ENCODE measurements around the gene CYP4F22. TPM values are rescaled to one million over a fixed set of nuclear protein-coding genes. Genes with fewer than 3 reads are reported as not detected.

The CYP4F22 gene
- total and polyA plus RNA-seq, 2 donors from 2014 or later = 0.09 TPM; not detected in 1

- intact Hi-C loops (cut with DNase I) = no loop called here
- no peaks in the 10 kb centered on the region for H3K4me1 ChIP-seq (ENCODE audit: control insufficient read depth in 2 of 3, insufficient read depth in 2 of 3, low read depth in 1 of 3, low read length in 3 of 3)
- no peaks in the 10 kb centered on the region for H3K9me3 ChIP-seq (ENCODE audit: control insufficient read depth in 2 of 3, insufficient read depth in 1 of 3, low read length in 3 of 3)
- no peak overlapping the region for H3K9ac ChIP-seq (ENCODE audit: low read length in 3 of 3)
- TF ChIP-seq CTCF (IDR thresholded peaks at IDR 0.05; ENCODE audit: borderline replicate concordance, extremely low read depth, insufficient read depth) = no peak
- DNase-seq = no peak
- no peaks in the 10 kb centered on the region for H3K36me3 ChIP-seq (ENCODE audit: control insufficient read depth in 2 of 3, insufficient read depth in 3 of 3, low read length in 3 of 3)
- no peaks in the 10 kb centered on the region for H3K27me3 ChIP-seq (ENCODE audit: control insufficient read depth, insufficient read depth, low read length)
- no peak for FAIRE-seq
- no peak overlapping the region for H3K4me3 ChIP-seq (ENCODE audit: low read length in 3 of 3)
- H3K27ac ChIP-seq (ENCODE audit: low read depth in 2 of 2, low read length in 2 of 2) = no peak overlapping the region
Measured at GRCh38 chr19:15544970-15545369, 36.6 kb downstream of the CYP4F22 start.

- DNase-seq (no peak), FAIRE-seq (no peak)
- no peaks in the 10 kb centered on the region for H3K36me3 ChIP-seq (ENCODE audit: control insufficient read depth in 2 of 3, insufficient read depth in 3 of 3, low read length in 3 of 3)
- H3K27me3 ChIP-seq (ENCODE audit: control insufficient read depth, insufficient read depth, low read length) = no peaks in the 10 kb centered on the region
- no peaks in the 10 kb centered on the region for H3K9me3 ChIP-seq (ENCODE audit: control insufficient read depth in 2 of 3, insufficient read depth in 1 of 3, low read length in 3 of 3)
- intact Hi-C loops (cut with DNase I) = no loop called here
- no peak overlapping the region for H3K9ac ChIP-seq (ENCODE audit: low read length in 3 of 3)
- H3K4me3 ChIP-seq (ENCODE audit: low read length in 3 of 3) = no peak overlapping the region
- peaks cover 0 to 3% (median 0%) of the 10 kb centered on the region in 3 donors for H3K4me1 ChIP-seq (ENCODE audit: control insufficient read depth in 2 of 3, insufficient read depth in 2 of 3, low read depth in 1 of 3, low read length in 3 of 3)
- H3K27ac ChIP-seq (ENCODE audit: low read depth in 2 of 2, low read length in 2 of 2) = no peak overlapping the region
- no peak for TF ChIP-seq CTCF (IDR thresholded peaks at IDR 0.05; ENCODE audit: borderline replicate concordance, extremely low read depth, insufficient read depth)
Measured at GRCh38 chr19:15548648-15549047, 40.3 kb downstream of the CYP4F22 start.

GRCh38 chr19:15549581-15549980, 41.3 kb downstream of the CYP4F22 start:
- Histone ChIP-seq H3K27ac (ENCODE audit: low read depth in 2 of 2, low read length in 2 of 2) (no peak overlapping the region), H3K27me3 (ENCODE audit: control insufficient read depth, insufficient read depth, low read length) (peaks cover 2% of the 10 kb centered on the region)
- FAIRE-seq = no peak

More at GRCh38 chr19:15549581-15549980, 41.3 kb downstream of the CYP4F22 start:
- no peak for TF ChIP-seq CTCF (IDR thresholded peaks at IDR 0.05; ENCODE audit: borderline replicate concordance, extremely low read depth, insufficient read depth)
- no peak for DNase-seq
- intact Hi-C loops (cut with DNase I) = no loop called here
- H3K9me3 ChIP-seq (ENCODE audit: control insufficient read depth in 2 of 3, insufficient read depth in 1 of 3, low read length in 3 of 3) = no peaks in the 10 kb centered on the region
- peaks cover 0 to 3% (median 0%) of the 10 kb centered on the region in 3 donors for H3K4me1 ChIP-seq (ENCODE audit: control insufficient read depth in 2 of 3, insufficient read depth in 2 of 3, low read depth in 1 of 3, low read length in 3 of 3)
- no peak overlapping the region for H3K9ac ChIP-seq (ENCODE audit: low read length in 3 of 3)
- no peaks in the 10 kb centered on the region for H3K36me3 ChIP-seq (ENCODE audit: control insufficient read depth in 2 of 3, insufficient read depth in 3 of 3, low read length in 3 of 3)
- no peak overlapping the region for H3K4me3 ChIP-seq (ENCODE audit: low read length in 3 of 3)
